Forelimb muscle (tissue), 1 donor: Measurements from ENCODE around the gene KANSL3. TPM values are rescaled to one million over a fixed set of nuclear protein-coding genes. Genes with fewer than 3 reads are reported as not detected.
"Not testable (repeated sequence)": the region's sequence is repeated elsewhere in the genome, so short reads cannot be mapped to it uniquely, and the experiment has no call there.

Source experiments
- DNase-seq: peaks from one replicate; pipeline ENCODE4 v3.0.0-alpha.2; 2013; ENCODE audit warnings: low read depth
- polyA plus RNA-seq: library from polyadenylated mRNA; unstranded; fragments of 120-200 nt; gene quantifications from one replicate; pipeline ENCODE4 v1.2.1, GENCODE V29; 2013; ENCODE audit not compliant: insufficient read length

The KANSL3 gene
- polyA plus RNA-seq, 1 donor = 32.4 TPM

DNA sequence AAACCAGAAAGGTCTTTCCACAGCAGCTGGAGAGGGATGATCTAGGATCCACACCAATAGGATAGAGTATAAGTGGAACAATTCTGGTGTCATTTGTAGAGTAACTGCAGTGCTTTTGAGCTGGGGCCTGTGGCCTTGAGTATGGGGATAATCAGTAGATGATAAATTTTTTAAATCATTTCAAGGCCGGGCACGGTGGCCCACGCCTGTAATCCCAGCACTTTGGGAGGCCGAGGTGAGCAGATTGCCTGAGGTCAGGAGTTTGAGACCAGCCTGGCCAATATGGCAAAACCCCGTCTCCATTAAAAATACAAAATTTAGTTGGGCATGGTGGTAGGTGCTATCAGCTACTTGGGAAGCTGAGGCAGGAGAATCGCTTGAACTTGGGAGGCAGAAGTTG, 80.7 kb downstream of the KANSL3 start:
- not testable (repeated sequence) for DNase-seq

DNA sequence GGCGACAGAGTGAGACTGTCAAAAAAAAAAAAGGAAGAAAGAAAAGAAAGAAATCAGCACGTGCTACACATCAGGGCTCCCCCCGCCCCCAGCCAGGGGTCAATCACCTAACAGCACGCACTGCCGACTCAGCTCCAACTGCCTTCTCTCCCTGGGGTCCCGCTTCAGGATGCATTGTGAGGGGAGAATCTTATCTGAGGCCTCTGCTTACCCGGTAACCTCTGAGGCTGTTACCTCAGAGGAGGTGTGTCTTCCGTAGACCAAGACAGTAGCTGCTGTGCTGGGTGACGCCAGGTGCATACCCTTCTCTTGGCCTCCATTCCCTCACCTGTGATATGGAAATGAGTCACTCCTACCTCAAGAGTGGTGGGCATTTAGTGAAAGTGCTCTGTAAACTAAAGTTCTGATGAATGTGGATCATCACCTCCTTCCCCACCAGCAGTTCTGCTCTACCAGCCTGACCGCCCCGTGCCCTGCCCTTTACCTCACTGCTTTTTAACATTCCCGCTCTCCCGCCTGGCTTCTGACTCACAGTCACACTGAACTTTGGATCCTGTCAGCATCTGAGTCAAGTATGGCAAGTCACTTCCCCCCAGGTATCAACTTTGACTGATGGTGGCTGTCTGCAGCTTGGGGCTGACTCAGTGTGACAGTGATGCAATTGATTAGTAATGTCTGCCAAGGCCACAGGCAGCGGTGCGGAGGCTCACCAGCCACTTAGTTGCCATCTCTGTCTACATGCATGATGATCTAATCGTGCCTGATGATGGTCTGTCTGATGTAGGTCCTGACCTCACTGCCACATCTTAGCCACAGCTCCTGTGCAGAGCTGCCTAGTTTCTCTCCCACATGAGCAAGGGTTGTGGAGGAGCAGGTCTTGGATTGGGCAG, 81.4 kb downstream of the KANSL3 start:
- no peak for DNase-seq

DNA sequence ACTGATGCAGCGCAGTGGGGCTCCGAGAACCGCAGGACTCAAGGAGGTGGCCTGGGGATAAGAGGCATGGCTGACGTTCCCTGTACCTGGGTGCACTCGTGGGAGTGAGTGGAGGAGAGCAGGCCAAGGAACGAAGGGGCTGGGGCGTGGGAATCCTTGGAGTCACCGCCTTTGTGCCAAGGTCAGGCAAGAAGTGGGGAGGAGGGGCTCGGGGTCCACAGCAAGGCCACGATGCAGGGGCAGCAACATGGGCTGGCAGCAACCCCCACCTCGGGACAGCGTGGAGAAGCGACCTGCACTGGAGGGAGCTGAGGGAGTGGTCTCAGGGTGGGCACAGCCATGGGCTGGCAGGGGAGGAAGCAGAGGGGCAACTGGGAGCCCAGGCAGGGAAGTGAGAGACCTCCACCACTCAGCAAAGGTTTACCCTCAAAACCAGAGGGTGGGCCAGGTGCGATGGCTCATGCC, 82.9 kb downstream of the KANSL3 start:
- no peak for DNase-seq

GRCh38 chr2:96554293-96555145, 83.6 kb downstream of the KANSL3 start:
- no peak for DNase-seq

GRCh38 chr2:96553957-96554292, 84.2 kb downstream of the KANSL3 start:
- DNase-seq = not testable (repeated sequence)

- DNase-seq = no peak
Measured at GRCh38 chr2:96553176-96553956, 84.7 kb downstream of the KANSL3 start.

GRCh38 chr2:96552315-96553175, 85.6 kb downstream of the KANSL3 start:
- DNase-seq = no peak

- no peak for DNase-seq
Measured at GRCh38 chr2:96551605-96552314, 86.4 kb downstream of the KANSL3 start.

DNA sequence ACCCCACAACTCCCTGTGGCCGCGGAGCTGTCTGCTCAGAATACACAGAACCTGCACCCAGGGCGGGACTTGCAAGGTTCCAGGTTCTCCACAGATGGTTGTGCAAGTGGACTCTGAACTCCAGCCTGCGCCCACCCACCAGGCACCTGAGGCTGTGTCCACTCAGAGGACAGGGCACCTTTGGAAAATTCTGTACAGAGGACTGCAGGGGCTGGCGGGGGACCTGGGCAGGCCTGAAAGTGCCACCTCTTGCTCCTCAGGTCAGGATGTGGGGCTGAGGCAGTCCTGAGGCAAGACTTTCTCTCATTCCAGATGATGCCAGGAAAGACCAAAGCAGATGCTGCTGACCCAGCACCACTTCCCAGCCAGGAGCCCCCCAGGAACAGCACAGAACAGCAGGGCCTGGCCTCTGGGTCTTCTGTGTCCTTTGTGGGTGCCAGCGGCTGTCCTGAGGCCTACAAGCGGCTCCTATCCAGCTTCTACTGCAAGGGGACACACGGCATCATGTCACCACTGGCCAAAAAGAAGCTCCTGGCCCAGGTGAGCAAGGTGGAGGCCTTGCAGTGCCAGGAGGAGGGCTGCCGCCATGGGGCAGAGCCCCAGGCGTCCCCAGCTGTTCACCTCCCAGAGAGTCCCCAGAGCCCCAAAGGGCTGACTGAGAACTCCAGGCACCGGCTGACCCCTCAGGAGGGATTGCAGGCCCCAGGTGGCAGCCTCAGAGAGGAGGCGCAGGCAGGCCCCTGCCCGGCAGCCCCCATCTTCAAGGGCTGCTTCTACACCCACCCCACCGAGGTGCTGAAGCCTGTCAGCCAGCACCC, 87.1 kb downstream of the KANSL3 start:
- no peak for DNase-seq

GRCh38 chr2:96549967-96550786, 87.9 kb downstream of the KANSL3 start:
- DNase-seq = no peak

- no peak for DNase-seq
Measured at GRCh38 chr2:96549466-96549785, 88.7 kb downstream of the KANSL3 start.

- no peak for DNase-seq
Measured at GRCh38 chr2:96548558-96549465, 89.3 kb downstream of the KANSL3 start.

GRCh38 chr2:96547731-96548171, 90.4 kb downstream of the KANSL3 start:
- no peak for DNase-seq

- DNase-seq = no peak
Measured at GRCh38 chr2:96547203-96547641, 90.9 kb downstream of the KANSL3 start.

DNA sequence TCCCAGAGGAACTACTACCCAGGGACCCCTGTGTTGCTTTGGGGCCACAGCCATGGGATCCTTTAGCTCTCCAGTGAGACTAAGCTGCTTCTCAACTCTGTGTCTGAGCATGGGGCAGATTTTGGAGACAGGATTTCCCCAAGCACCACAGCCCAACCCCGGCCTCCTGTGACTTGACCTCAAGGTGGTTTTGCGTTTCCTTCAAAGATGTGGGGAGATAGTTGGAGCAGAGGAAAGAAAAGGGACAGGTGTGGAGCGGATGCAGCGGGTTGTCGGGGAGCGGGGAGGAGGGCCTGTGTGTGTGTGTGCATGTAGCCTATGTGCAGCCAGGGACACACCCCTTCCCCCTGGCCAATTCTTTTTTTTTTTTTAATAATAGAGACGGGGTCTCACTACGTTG, 91.3 kb downstream of the KANSL3 start:
- no peak for DNase-seq

DNA sequence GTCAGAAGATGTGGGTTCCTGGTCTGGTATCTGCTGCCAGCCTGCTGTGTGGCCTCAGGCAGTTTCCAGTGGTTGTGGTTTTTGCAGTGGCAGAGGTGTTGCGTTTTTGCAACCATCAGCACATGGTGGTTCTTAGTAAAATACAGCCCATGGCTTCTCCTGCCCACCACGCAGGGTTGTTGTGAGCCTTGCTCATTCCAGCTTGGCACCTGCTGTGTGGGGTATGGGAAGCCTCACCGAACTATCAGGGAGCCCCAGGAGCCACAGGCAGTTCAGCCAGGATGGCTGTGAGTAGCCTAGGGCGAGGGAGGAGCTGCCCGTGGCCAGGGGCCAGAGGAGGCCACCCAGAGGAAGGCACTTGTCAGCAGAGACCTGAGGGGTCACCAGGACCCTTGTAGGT, 91.8 kb downstream of the KANSL3 start:
- DNase-seq = no peak
